ENCODE results near the gene RTP4. TPM values are rescaled to one million over a fixed set of nuclear protein-coding genes. Genes with fewer than 3 reads are reported as not detected.

The RTP4 gene
- total and polyA plus RNA-seq, 2 of the 8 experiments (the other 6 are each of a cell fraction or from before 2014, with no cell fraction given) = not detected

DNA sequence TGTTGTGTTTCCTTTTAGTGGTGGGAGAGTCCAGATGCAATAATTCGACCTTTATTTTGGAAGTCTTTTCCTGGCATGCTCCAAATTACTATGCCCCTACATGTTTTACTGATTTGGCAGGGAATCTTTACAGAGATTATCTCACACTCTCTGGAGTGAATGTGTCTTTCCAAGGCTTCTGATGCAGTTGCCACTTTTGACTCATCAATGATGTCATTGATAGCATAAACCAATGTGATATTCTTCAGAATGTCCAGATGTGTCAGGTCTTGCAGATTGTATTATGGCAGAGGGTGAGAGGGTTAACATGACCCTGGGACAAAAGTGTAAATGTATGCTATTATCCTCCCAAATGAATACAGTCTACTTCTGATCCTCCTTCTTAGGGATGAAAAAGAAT lies 9.7 kb downstream of the RTP4 start:
- no peak overlapping the region for H2BK15ac ChIP-seq (ENCODE audit: low read length)
- no peak overlapping the region for H3K4ac ChIP-seq (replicated peaks; ENCODE audit: insufficient read length, low read depth, low read length)
- H3K27ac ChIP-seq (ENCODE audit: low read depth, low read length) = no peak overlapping the region
- H3K9me3 ChIP-seq (ENCODE audit: insufficient read depth in 2 of 2, low read depth in 1 of 2, low read length in 1 of 2) = no peaks in the 10 kb centered on the region
- no peak overlapping the region for H2BK120ac ChIP-seq (replicated peaks; ENCODE audit: low read depth, low read length)
- WGBS, 2 experiments (ENCODE audit: extremely low coverage in 1 of 2, insufficient coverage in 1 of 2, insufficient read length in 1 of 2, insufficient replicate concordance in 2 of 2, low coverage in 1 of 2, low lambda C conversion rate in 2 of 2, missing lambda C conversion rate in 1 of 2) = 71% methylated on average over 1 of the region's 1 CpG; no CpG with 5 or more reads in 1 of the 2 experiments
- H4K91ac ChIP-seq (replicated peaks; ENCODE audit: insufficient read length, low read length) = no peak overlapping the region
- no peak overlapping the region for H4K5ac ChIP-seq (ENCODE audit: insufficient read length, low read depth, low read length)
- H2AFZ ChIP-seq (ENCODE audit: low read length) = no peak overlapping the region
- H3K23me2 ChIP-seq (ENCODE audit: low read depth, low read length) = no peaks in the 10 kb centered on the region
- H2BK20ac ChIP-seq (ENCODE audit: low read length) = no peak overlapping the region
- H3K56ac ChIP-seq (replicated peaks; ENCODE audit: insufficient read length, low read depth, low read length) = no peak overlapping the region
- no peak overlapping the region for H4K8ac ChIP-seq (ENCODE audit: extremely low read depth, insufficient read depth, low read length)
- H3K4me2 ChIP-seq (ENCODE audit: insufficient read depth in 1 of 2, low read depth in 2 of 2, low read length in 2 of 2) = no peak overlapping the region
- no peaks in the 10 kb centered on the region for H3K27me3 ChIP-seq (replicated peaks in 1 of 4; ENCODE audit: control insufficient read depth in 3 of 4, extremely low read depth in 1 of 4, insufficient read depth in 3 of 4, low read length in 3 of 4)
- H3K36me3 ChIP-seq (ENCODE audit: control insufficient read depth in 2 of 4, insufficient read depth in 4 of 4, low read length in 3 of 4) = no peaks in the 10 kb centered on the region
- H4K20me1 ChIP-seq (replicated peaks in 1 of 2; ENCODE audit: control insufficient read depth in 1 of 2, insufficient read depth in 2 of 2, low read length in 2 of 2) = no peaks in the 10 kb centered on the region
- no peak overlapping the region for H3K4me3 ChIP-seq (ENCODE audit: extremely low read depth in 1 of 4, insufficient read depth in 2 of 4, low read depth in 3 of 4, low read length in 4 of 4)
- ChIA-PET POLR2A (ENCODE audit: partially characterized antibody) (no interaction called here), CTCF (ENCODE audit: partially characterized antibody) (interaction anchor here (1.6 kb wide), 1 partner anchor 59 kb away, joined by 7 read pairs; no protein-coding TSS in a partner anchor)
- no peak overlapping the region for H2BK12ac ChIP-seq (ENCODE audit: low read depth, low read length)
- H3K18ac ChIP-seq (ENCODE audit: extremely low read depth, low read length) = no peak overlapping the region
- H3K79me1 ChIP-seq (ENCODE audit: low read depth, low read length) = no peaks in the 10 kb centered on the region
- H3K4me1 ChIP-seq (replicated peaks in 1 of 4; ENCODE audit: control insufficient read depth in 3 of 4, insufficient read depth in 4 of 4, low read length in 3 of 4) = no peaks in the 10 kb centered on the region
- no peaks in the 10 kb centered on the region for H3K79me2 ChIP-seq (ENCODE audit: control insufficient read depth in 1 of 2, insufficient read depth in 2 of 2, low read length in 2 of 2)
- H3K14ac ChIP-seq (ENCODE audit: insufficient read length) = no peak overlapping the region
- FAIRE-seq (no peak), DNase-seq (ENCODE audit: low read depth in 1 of 2, low spot score in 2 of 2) (no peak)
- no peak overlapping the region for H2AK5ac ChIP-seq (ENCODE audit: low read depth, low read length)
- TF ChIP-seq NRF1 (IDR thresholded peaks at IDR 0.05; ENCODE audit: low read depth, low read length) (no peak), SAP30 (IDR thresholded peaks at IDR 0.05; ENCODE audit: insufficient read depth, insufficient replicate concordance, low read length) (no peak), CREB1 (IDR thresholded peaks at IDR 0.05) (no peak)
- no peak overlapping the region for H3K9ac ChIP-seq (replicated peaks in 1 of 4; ENCODE audit: extremely low read depth in 1 of 4, low read depth in 3 of 4, low read length in 3 of 4)
- no peak overlapping the region for H3K23ac ChIP-seq (ENCODE audit: insufficient read length)
- no peak overlapping the region for H2BK5ac ChIP-seq (ENCODE audit: low read depth, low read length)
